Epithelial cell of proximal tubule (primary cell): Measurements from ENCODE around the gene PSMC3IP. TPM values are rescaled to one million over a fixed set of nuclear protein-coding genes. Genes with fewer than 3 reads are reported as not detected.

Experiments
- DNase-seq: peaks from one replicate; pipeline ENCODE4 v3.0.0-alpha.2; 2011; ENCODE audit warnings: low read depth
- H3K4me3 ChIP-seq: 2 replicates; pipeline ENCODE4 v1.5.1; 2011; ENCODE audit warnings: low read depth, mild to moderate bottlenecking, low read length
- total RNA-seq: library from RNA; depleted of rRNA; stranded (reverse); fragments of >200 nt; gene quantifications from 2 replicates; pipeline ENCODE4 v1.2.3, GENCODE V29; 2015
- TF ChIP-seq, protein P1 (sequence below): conservative IDR thresholded peaks from 2 replicates; pipeline ENCODE4 v1.5.1; 2012; ENCODE audit warnings: low read depth, mild to moderate bottlenecking, low read length

The PSMC3IP gene
- total RNA-seq, 1 donor from 2014 or later = 25.9 TPM

DNA sequence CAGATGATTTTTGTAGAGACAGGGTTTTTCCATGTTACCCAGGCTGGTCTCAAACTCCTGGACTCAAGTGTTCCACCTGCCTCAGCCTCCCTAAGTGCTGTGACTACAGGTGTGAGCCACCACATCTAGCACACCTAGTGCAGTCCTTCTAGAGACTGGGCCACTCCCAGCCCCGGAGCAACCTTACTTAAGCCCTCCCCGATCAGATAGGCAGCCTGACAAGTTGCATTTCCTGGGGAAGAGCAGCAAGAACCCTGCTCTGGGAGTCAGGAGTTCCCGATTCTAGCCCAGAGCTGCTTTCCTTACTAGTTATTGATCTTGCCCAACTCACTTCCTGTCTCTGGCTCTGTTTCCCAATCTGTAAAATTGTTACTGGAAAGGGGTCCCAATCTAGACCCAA lies 48.5 kb downstream of the PSMC3IP start:
- no peak for DNase-seq
- TF ChIP-seq, protein P1, sequence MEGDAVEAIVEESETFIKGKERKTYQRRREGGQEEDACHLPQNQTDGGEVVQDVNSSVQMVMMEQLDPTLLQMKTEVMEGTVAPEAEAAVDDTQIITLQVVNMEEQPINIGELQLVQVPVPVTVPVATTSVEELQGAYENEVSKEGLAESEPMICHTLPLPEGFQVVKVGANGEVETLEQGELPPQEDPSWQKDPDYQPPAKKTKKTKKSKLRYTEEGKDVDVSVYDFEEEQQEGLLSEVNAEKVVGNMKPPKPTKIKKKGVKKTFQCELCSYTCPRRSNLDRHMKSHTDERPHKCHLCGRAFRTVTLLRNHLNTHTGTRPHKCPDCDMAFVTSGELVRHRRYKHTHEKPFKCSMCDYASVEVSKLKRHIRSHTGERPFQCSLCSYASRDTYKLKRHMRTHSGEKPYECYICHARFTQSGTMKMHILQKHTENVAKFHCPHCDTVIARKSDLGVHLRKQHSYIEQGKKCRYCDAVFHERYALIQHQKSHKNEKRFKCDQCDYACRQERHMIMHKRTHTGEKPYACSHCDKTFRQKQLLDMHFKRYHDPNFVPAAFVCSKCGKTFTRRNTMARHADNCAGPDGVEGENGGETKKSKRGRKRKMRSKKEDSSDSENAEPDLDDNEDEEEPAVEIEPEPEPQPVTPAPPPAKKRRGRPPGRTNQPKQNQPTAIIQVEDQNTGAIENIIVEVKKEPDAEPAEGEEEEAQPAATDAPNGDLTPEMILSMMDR = no peak
- H3K4me3 ChIP-seq = no peak overlapping the region

DNA sequence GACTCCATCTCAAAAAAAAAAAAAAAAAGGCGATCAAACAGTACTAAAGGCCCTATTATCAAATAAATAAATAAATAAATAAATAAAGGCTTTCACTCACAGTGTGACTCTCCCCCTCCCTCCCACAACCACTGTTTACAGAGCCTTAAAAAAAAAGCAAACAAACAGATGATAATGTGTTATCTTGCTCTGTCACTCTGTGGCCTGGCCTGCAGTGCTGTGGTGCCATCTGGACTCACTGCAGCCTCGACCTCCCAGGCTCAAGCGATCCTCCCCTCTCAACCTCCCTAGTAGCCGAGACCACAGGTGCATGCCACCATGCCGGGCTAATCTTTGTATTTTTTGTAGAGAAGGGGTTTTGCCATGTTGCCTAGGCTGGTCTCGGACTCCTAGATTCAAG lies 49.6 kb downstream of the PSMC3IP start:
- DNase-seq = no peak
- TF ChIP-seq, protein P1 = no peak
- H3K4me3 ChIP-seq = no peak overlapping the region

DNA sequence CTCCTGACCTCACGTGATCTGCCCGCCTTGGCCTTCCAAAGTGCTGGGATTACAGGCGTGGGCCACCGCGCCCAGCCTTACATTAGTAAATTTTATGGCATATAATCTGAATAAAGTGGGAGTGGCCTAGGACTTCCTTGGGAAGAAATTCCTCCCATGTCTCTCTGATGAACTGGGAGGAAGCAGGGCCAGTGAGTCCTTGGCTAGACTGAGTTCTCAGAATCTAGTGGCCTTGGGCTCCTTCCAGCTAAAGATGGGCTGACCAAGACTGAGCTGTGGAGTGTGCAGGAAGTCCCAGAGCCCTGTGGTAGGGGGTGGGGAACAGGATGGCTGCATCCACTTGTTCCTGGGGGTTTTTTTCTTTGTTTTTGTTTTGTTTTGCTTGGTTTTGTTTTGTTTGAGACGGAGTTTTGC lies 51.5 kb downstream of the PSMC3IP start:
- TF ChIP-seq, protein P1 = no peak
- DNase-seq = no peak

DNA sequence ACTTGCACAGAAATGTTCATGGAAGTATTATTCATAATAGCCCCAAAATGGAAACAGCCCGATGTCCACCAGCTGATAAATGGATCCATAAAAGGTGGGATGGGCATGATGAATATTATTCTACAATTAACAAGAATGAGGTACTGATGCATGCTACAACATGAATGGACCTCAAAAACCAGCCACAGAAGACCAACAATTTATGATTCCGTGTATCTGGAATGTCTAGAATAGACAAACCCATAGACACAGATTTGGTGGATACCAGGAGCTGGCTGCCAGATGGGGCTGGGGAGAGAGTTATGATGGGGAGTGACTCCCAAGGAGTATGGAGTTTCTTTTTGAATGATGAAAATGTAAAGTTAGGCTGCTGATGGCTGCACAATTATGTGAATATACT lies 52.3 kb downstream of the PSMC3IP start:
- H3K4me3 ChIP-seq = no peak overlapping the region
- no peak for DNase-seq
- TF ChIP-seq, protein P1 = no peak

More for the DNA sequence above, 51.5 kb downstream of the PSMC3IP start:
- H3K4me3 ChIP-seq = no peak overlapping the region

DNA sequence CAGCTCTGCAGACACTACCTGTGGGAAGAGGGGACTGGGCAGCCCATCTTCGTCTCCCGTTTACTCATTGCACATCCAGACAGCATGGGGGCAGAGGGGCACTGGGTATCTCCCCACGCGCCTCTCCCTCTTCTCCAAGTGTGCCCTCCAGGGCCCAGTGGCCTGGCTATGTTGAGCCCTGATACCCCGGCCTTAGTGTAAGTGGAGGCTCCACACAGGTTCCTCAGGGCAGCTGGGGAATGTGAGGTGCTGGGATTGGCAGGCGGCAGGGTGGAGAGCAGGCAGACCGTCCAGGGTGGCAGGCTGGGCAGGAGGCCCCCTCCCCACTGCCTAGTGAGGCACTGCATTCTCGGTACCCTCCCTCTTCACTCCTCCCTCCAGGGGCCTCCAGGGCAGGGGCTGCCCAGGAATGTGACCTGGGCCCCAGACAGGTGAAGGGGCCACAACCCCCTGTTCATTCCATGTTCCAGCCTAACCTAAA lies 54.7 kb downstream of the PSMC3IP start:
- no peak overlapping the region for H3K4me3 ChIP-seq
- TF ChIP-seq, protein P1 = no peak
- DNase-seq = no peak

Other genes with a start within 250 kb of the PSMC3IP start
- 63.0 and 82.0 TPM in 2 replicates for gene STAT3, start 189.3 kb downstream of the PSMC3IP start, total RNA-seq
- gene CAVIN1, start 154.5 kb downstream of the PSMC3IP start, total RNA-seq = 184 and 265 TPM in 2 replicates
- gene ATP6V0A1, start 118.9 kb downstream of the PSMC3IP start, total RNA-seq = 25.4 and 32.3 TPM in 2 replicates
- 25.2 and 28.8 TPM in 2 replicates for gene NAGLU, start 41.5 kb downstream of the PSMC3IP start, total RNA-seq
- gene HSD17B1, start 24.8 kb downstream of the PSMC3IP start, total RNA-seq = 0.75 and 0.94 TPM in 2 replicates
- 49.4 and 58.2 TPM in 2 replicates for gene COASY, start 15.6 kb downstream of the PSMC3IP start, total RNA-seq
- gene MLX, start 10.6 kb downstream of the PSMC3IP start, total RNA-seq = 15.7 and 47.6 TPM in 2 replicates
- gene RETREG3, start 31.6 kb upstream of the PSMC3IP start, total RNA-seq = 38.0 and 38.2 TPM in 2 replicates
- 96.1 and 142 TPM in 2 replicates for gene TUBG1, start 32.0 kb upstream of the PSMC3IP start, total RNA-seq
- gene TUBG2, start 81.6 kb upstream of the PSMC3IP start, total RNA-seq = 8.2 and 14.2 TPM in 2 replicates
- 8.5 and 19.1 TPM in 2 replicates for gene PLEKHH3, start 99.3 kb upstream of the PSMC3IP start, total RNA-seq
- 3.0 and 6.5 TPM in 2 replicates for gene CCR10, start 104.1 kb upstream of the PSMC3IP start, total RNA-seq
- 4.1 and 11.8 TPM in 2 replicates for gene CNTNAP1, start 104.8 kb upstream of the PSMC3IP start, total RNA-seq
- 6.9 and 14.4 TPM in 2 replicates for gene EZH1, start 167.3 kb upstream of the PSMC3IP start, total RNA-seq
- gene RAMP2, start 183.5 kb upstream of the PSMC3IP start, total RNA-seq = 1.0 and 4.3 TPM in 2 replicates
- gene VPS25, start 195.7 kb upstream of the PSMC3IP start, total RNA-seq = 90.1 and 136 TPM in 2 replicates
- gene WNK4, start 202.9 kb upstream of the PSMC3IP start, total RNA-seq = 2.3 and 11.3 TPM in 2 replicates
- 85.6 and 95.0 TPM in 2 replicates for gene COA3, start 221.0 kb upstream of the PSMC3IP start, total RNA-seq
- gene CNTD1, start 221.1 kb upstream of the PSMC3IP start, total RNA-seq = not detected in 2 replicates
- gene BECN1, start 246.6 kb upstream of the PSMC3IP start, total RNA-seq = 52.2 and 68.4 TPM in 2 replicates